ENCODE results near the gene SORBS1. TPM values are rescaled to one million over a fixed set of nuclear protein-coding genes. Genes with fewer than 3 reads are reported as not detected.

SORBS1 gene
- 25.2 and 30.7 TPM in 2 replicates for total RNA-seq
- long read RNA-seq, full-length matches to known transcripts = 1 of 25 reads
- long read RNA-seq, partial matches to known transcripts = 8 of 25 reads
- long read RNA-seq, other reads (novel, unspliced or antisense) = 16 of 25 reads

DNA sequence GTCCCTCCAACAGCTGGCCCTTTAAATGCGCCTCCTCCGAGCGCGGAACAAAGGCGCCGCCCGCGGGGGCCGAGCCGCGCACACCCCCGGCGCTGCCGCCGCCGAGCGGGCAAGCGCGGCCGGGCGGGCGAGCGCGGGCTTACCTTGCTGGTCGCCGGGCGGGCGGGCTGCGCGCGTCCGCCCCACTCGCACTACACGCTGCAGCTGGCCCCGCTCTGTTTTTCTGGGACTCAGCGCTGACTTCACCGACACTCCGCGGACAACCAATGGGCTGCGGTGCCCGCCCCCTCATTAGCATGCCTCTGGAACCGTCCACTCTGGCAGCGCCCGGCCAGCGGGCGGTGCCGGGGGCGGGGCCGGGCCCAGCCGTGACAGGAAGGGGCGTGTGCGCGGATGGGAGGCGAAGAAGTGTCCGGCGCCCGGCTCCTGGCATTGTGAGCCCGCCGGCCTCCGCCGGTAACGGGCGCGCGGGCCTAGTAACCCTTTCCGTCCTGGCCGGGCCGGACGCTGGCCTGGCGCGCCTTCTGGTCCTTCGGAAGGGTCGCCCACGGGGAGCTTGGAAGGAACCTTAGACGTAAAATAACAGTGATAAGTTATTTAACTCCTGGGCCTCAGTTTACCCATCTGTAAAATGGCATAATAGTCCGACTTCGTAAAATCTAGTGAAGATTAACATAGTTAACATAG is at the start of gene SORBS1:
TSS of gene SORBS1 (minus strand) at position 195 of the 687 bp plus-strand sequence. CDS start 120,236 bp downstream, outside the sequence.
- H3K27me3 Mint-ChIP-seq = peaks cover 50% of the 10 kb centered on the region
- DNase-seq (ENCODE audit: low spot score, unreplicated experiment) = peak; percentile 89
- TF ChIP-seq, protein P1, sequence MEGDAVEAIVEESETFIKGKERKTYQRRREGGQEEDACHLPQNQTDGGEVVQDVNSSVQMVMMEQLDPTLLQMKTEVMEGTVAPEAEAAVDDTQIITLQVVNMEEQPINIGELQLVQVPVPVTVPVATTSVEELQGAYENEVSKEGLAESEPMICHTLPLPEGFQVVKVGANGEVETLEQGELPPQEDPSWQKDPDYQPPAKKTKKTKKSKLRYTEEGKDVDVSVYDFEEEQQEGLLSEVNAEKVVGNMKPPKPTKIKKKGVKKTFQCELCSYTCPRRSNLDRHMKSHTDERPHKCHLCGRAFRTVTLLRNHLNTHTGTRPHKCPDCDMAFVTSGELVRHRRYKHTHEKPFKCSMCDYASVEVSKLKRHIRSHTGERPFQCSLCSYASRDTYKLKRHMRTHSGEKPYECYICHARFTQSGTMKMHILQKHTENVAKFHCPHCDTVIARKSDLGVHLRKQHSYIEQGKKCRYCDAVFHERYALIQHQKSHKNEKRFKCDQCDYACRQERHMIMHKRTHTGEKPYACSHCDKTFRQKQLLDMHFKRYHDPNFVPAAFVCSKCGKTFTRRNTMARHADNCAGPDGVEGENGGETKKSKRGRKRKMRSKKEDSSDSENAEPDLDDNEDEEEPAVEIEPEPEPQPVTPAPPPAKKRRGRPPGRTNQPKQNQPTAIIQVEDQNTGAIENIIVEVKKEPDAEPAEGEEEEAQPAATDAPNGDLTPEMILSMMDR (IDR thresholded peaks at IDR 0.05; ENCODE audit: unreplicated experiment) = no peak
- H3K4me1 Mint-ChIP-seq (ENCODE audit: low read depth) = peaks cover 25% of the 10 kb centered on the region
- peak within 1 kb of the TSS; percentile 98 for H3K27ac Mint-ChIP-seq
- peak within 1 kb of the TSS; percentile 96 for H3K4me3 Mint-ChIP-seq (ENCODE audit: low read depth)
- H3K36me3 Mint-ChIP-seq (ENCODE audit: insufficient read depth) = no peaks in the 10 kb centered on the region
- H3K9me3 Mint-ChIP-seq (ENCODE audit: low read depth) = no peaks in the 10 kb centered on the region

DNA sequence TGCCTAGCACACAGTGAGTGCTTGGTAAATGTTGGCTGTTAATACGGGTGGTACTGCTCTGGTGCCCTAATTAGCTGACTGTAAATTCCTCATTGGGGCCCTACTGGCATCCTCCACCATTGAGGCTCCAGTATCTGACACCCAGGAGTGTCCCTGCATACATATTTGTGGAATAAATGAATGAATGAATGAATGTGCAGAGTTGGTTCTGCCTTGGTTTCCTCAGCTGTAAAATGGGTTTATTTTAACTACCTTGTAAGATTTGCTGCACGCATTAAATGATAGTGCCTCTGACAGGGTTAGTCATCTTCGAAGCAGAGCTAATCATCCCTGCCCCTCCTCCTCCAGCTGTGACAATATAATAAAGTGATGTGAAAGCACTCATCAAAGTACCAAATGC is 49.6 kb upstream of the SORBS1 start:
- no peak for DNase-seq (ENCODE audit: low spot score, unreplicated experiment)
- Mint-ChIP-seq H3K27ac (no peak overlapping the region), H3K4me1 (ENCODE audit: low read depth) (no peaks in the 10 kb centered on the region), H3K36me3 (ENCODE audit: insufficient read depth) (peaks cover 41% of the 10 kb centered on the region), H3K9me3 (ENCODE audit: low read depth) (no peaks in the 10 kb centered on the region), H3K4me3 (ENCODE audit: low read depth) (no peak overlapping the region), H3K27me3 (no peaks in the 10 kb centered on the region)
- TF ChIP-seq, protein P1 (IDR thresholded peaks at IDR 0.05; ENCODE audit: unreplicated experiment) = no peak

DNA sequence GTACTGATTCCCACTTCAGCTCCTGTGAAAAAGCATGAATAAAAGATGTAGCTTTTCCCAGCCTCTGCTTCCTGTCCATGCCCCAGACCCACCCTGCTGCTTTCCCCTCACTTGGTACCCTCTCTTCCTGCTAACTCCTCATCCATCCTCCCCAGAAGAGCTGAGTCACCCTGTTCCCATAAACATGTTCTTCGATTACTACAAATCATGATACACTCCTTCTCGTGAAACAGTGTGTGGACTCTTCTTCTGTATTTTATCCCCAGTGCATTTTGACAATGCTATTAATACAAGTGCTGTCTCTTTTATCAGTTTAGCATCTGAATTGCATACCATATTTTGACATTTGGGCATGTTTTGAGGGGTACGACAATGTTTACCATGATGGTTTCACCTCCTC is 45.8 kb upstream of the SORBS1 start:
- Mint-ChIP-seq H3K9me3 (ENCODE audit: low read depth) (no peaks in the 10 kb centered on the region), H3K4me1 (ENCODE audit: low read depth) (no peaks in the 10 kb centered on the region), H3K36me3 (ENCODE audit: insufficient read depth) (peaks cover 29% of the 10 kb centered on the region), H3K4me3 (ENCODE audit: low read depth) (no peak overlapping the region), H3K27me3 (no peaks in the 10 kb centered on the region), H3K27ac (no peak overlapping the region)
- TF ChIP-seq, protein P1 (IDR thresholded peaks at IDR 0.05; ENCODE audit: unreplicated experiment) = no peak
- DNase-seq (ENCODE audit: low spot score, unreplicated experiment) = no peak

DNA sequence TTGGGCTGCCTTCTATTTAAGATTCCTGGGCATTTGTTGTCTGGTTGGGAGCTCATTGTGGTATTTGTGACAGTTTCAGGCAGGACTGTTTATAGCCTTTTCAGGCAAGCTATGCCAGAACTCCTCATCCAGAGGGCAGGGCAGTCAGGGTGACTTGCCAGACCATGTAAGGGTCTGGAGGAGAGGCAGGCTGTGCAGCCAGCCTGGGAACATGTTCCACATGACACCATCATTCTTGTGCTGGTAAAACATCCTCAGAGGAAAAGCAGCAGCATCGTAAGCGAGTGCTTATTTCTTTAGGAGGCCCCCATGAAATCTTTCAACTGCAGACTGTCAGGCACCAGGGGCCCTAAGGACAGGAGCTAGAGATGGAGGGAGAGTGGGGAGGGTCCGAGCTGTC is 44.0 kb upstream of the SORBS1 start:
- H3K27me3 Mint-ChIP-seq = no peaks in the 10 kb centered on the region
- no peak overlapping the region for H3K4me3 Mint-ChIP-seq (ENCODE audit: low read depth)
- no peaks in the 10 kb centered on the region for H3K9me3 Mint-ChIP-seq (ENCODE audit: low read depth)
- H3K27ac Mint-ChIP-seq = peak overlapping the region; percentile 81
- DNase-seq (ENCODE audit: low spot score, unreplicated experiment) = no peak
- H3K36me3 Mint-ChIP-seq (ENCODE audit: insufficient read depth) = peaks cover 22% of the 10 kb centered on the region
- no peaks in the 10 kb centered on the region for H3K4me1 Mint-ChIP-seq (ENCODE audit: low read depth)
- TF ChIP-seq, protein P1 (IDR thresholded peaks at IDR 0.05; ENCODE audit: unreplicated experiment) = no peak

DNA sequence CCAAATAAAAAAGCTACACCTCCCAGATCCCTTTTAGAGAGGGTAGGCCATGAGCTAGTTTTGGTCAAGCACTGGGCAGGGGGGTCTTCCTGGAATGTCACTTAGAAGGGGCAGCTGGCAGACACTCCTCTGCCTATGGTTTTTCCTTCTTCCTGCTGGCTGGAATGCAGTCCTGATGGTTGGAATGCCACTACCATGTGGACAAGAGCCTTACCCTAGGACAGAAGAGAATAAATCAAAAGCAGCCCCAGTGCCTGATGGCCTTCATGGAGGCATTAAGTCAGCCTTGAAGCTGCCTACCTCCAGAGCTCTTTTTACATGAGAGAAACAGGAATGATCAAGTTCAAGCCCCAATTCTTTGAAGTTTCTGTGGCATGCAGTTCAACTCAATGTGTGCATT is 43.5 kb upstream of the SORBS1 start:
- TF ChIP-seq, protein P1 (IDR thresholded peaks at IDR 0.05; ENCODE audit: unreplicated experiment) = no peak
- no peaks in the 10 kb centered on the region for H3K4me1 Mint-ChIP-seq (ENCODE audit: low read depth)
- H3K27ac Mint-ChIP-seq = no peak overlapping the region
- H3K9me3 Mint-ChIP-seq (ENCODE audit: low read depth) = no peaks in the 10 kb centered on the region
- H3K27me3 Mint-ChIP-seq = no peaks in the 10 kb centered on the region
- peaks cover 22% of the 10 kb centered on the region for H3K36me3 Mint-ChIP-seq (ENCODE audit: insufficient read depth)
- no peak for DNase-seq (ENCODE audit: low spot score, unreplicated experiment)
- H3K4me3 Mint-ChIP-seq (ENCODE audit: low read depth) = no peak overlapping the region

All from progenitor cell of endocrine pancreas (in vitro differentiated cells).